Keratinocyte (primary cell): ENCODE results near the gene RAB11FIP5. TPM values are rescaled to one million over a fixed set of nuclear protein-coding genes. Genes with fewer than 3 reads are reported as not detected.

Experiments used
- DNase-seq: peaks from one replicate; pipeline ENCODE4 v3.0.0-alpha.2; 2011; ENCODE audit warnings: low read depth, missing footprints, low spot score
- FAIRE-seq: peaks from 2 replicates; lab custom pipeline; 2011; peaks lifted over from hg19 to GRCh38; lab: Jason Lieb, UNC
- H2AFZ ChIP-seq: 2 replicates; pipeline ENCODE4 v1.6.0; 2012; ENCODE audit warnings: low read length, control low read depth, inconsistent platforms; ENCODE audit not compliant: control insufficient read depth
- H3K27ac ChIP-seq: 2 replicates; pipeline ENCODE4 v1.5.1; 2011; ENCODE audit warnings: low read length; ENCODE audit not compliant: control insufficient read depth, insufficient read depth
- H3K27me3 ChIP-seq: 3 replicates; pipeline ENCODE4 v1.6.0; 2011; ENCODE audit warnings: low read length; ENCODE audit not compliant: control insufficient read depth, insufficient read depth; ENCODE audit errors: extremely low read depth
- H3K36me3 ChIP-seq, 2 experiments: 2 replicates in 1 of 2; 3 replicates in 1 of 2; pipeline ENCODE4 v1.5.1; 2011; ENCODE audit warnings: low read length in 2 of 2, mild to moderate bottlenecking in 1 of 2; ENCODE audit not compliant: control insufficient read depth in 2 of 2, insufficient read depth in 2 of 2; ENCODE audit errors: extremely low read depth in 1 of 2
- H3K4me1 ChIP-seq: 3 replicates; pipeline ENCODE4 v1.5.1; 2011; ENCODE audit warnings: low read length; ENCODE audit not compliant: control insufficient read depth, insufficient read depth; ENCODE audit errors: extremely low read depth
- H3K4me2 ChIP-seq: 3 replicates; pipeline ENCODE4 v1.6.0; 2011; ENCODE audit warnings: low read depth, low read length; ENCODE audit not compliant: control insufficient read depth, insufficient read depth; ENCODE audit errors: extremely low read depth
- H3K4me3 ChIP-seq, 3 experiments: fragments of 200-600 bp in 1 of 3; sonication (generic) in 1 of 3; 2 replicates in 2 of 3; 3 replicates in 1 of 3; pipeline ENCODE4 v1.5.1; 2011 to 2016; ENCODE audit warnings: low read length in 3 of 3, mild to moderate bottlenecking in 3 of 3, control low read depth in 2 of 3, inconsistent platforms in 1 of 3, low read depth in 1 of 3, mixed read lengths in 1 of 3, mixed run types in 1 of 3, moderate library complexity in 1 of 3; ENCODE audit not compliant: control insufficient read depth in 2 of 3, insufficient read depth in 2 of 3; ENCODE audit errors: extremely low read depth in 1 of 3
- H3K79me2 ChIP-seq: 2 replicates; pipeline ENCODE4 v1.6.0; 2012; ENCODE audit warnings: low read length; ENCODE audit not compliant: control insufficient read depth, insufficient read depth
- H3K9ac ChIP-seq: 3 replicates; pipeline ENCODE4 v1.6.0; 2011; ENCODE audit warnings: low read length; ENCODE audit not compliant: control insufficient read depth, insufficient read depth; ENCODE audit errors: extremely low read depth
- H3K9me1 ChIP-seq: 3 replicates; pipeline ENCODE4 v1.6.0; 2011; ENCODE audit warnings: low read length; ENCODE audit not compliant: control insufficient read depth, insufficient read depth; ENCODE audit errors: extremely low read depth
- H3K9me3 ChIP-seq: 2 replicates; pipeline ENCODE4 v1.5.1; 2012; ENCODE audit warnings: low read depth, low read length; ENCODE audit not compliant: control insufficient read depth
- H4K20me1 ChIP-seq: 3 replicates; pipeline ENCODE4 v1.6.0; 2011; ENCODE audit warnings: low read length; ENCODE audit not compliant: control insufficient read depth, insufficient read depth; ENCODE audit errors: extremely low read depth
- EZH2 ChIP-seq: IDR thresholded peaks from one replicate; pipeline ENCODE4 v1.6.1; 2012; ENCODE audit warnings: inconsistent platforms, mild to moderate bottlenecking, low read length, moderate library complexity
- dilution Hi-C: fragments of 300-500 bp; cut with MboI; formaldehyde crosslinking; loops from one replicate; pipeline ENCODE4 v1.7.0; 2020; ENCODE audit warnings: low sequenced_read_pairs; ENCODE audit not compliant: extremely low pct_ligation_motif_present
- polyA plus RNA-seq, 5 experiments: library from polyadenylated mRNA; depleted of rRNA in 3 of 5; stranded (reverse) in 3 of 5; stranded (forward) in 1 of 5; unstranded in 1 of 5; fragments of >200 nt; gene quantifications; 1 replicate in 1 of 5; 2 replicates in 3 of 5; 3 replicates in 1 of 5; pipeline versions ENCODE4 v1.2.1 to v1.2.3, GENCODE V29; 2011 to 2012; ENCODE audit warnings: missing spikeins in 2 of 5, low read depth in 1 of 5, low replicate concordance in 1 of 5
- TF ChIP-seq, protein P1 (sequence below), 3 experiments: IDR thresholded peaks in 1 of 3; conservative IDR thresholded peaks in 1 of 3; optimal IDR thresholded peaks in 1 of 3; 2 replicates in 2 of 3; 3 replicates in 1 of 3; pipeline versions ENCODE3 to v1.5.1; 2011; ENCODE audit warnings: low read length in 3 of 3, mild to moderate bottlenecking in 3 of 3, moderate library complexity in 2 of 3, control low read depth in 1 of 3, inconsistent platforms in 1 of 3; ENCODE audit not compliant: insufficient read depth in 2 of 3; ENCODE audit errors: extremely low read depth in 1 of 3

Gene RAB11FIP5
- polyA plus RNA-seq, 1 donor (not counting 4 experiments of a cell fraction or from before 2014, with no cell fraction given): 40.1 TPM

GRCh38 chr2:73106791-73107190 lies 6.0 kb downstream of the RAB11FIP5 start:
- H3K79me2 ChIP-seq: peaks cover 96% of the 10 kb centered on the region
- no peaks in the 10 kb centered on the region for H3K9me3 ChIP-seq
- H2AFZ ChIP-seq: no peak overlapping the region
- no peak for FAIRE-seq
- H4K20me1 ChIP-seq: peaks cover 17% of the 10 kb centered on the region
- TF ChIP-seq, protein P1, sequence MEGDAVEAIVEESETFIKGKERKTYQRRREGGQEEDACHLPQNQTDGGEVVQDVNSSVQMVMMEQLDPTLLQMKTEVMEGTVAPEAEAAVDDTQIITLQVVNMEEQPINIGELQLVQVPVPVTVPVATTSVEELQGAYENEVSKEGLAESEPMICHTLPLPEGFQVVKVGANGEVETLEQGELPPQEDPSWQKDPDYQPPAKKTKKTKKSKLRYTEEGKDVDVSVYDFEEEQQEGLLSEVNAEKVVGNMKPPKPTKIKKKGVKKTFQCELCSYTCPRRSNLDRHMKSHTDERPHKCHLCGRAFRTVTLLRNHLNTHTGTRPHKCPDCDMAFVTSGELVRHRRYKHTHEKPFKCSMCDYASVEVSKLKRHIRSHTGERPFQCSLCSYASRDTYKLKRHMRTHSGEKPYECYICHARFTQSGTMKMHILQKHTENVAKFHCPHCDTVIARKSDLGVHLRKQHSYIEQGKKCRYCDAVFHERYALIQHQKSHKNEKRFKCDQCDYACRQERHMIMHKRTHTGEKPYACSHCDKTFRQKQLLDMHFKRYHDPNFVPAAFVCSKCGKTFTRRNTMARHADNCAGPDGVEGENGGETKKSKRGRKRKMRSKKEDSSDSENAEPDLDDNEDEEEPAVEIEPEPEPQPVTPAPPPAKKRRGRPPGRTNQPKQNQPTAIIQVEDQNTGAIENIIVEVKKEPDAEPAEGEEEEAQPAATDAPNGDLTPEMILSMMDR (optimal IDR thresholded peaks at IDR 0.05 in 1 of 3, IDR thresholded peaks at IDR 0.05 in 1 of 3, conservative IDR thresholded peaks at IDR 0.05 in 1 of 3; ENCODE audit: extremely low read depth in 1 of 3, insufficient read depth in 2 of 3, low read length in 3 of 3): no peak
- TF ChIP-seq EZH2: no peak
- dilution Hi-C loops: no loop called here
- DNase-seq: no peak
- H3K4me2 ChIP-seq: no peak overlapping the region
- H3K27me3 ChIP-seq: no peaks in the 10 kb centered on the region
- H3K4me3 ChIP-seq: no peak overlapping the region
- peaks cover 8 to 9% of the 10 kb centered on the region in 2 experiments for H3K36me3 ChIP-seq
- no peak overlapping the region for H3K9ac ChIP-seq
- no peaks in the 10 kb centered on the region for H3K9me1 ChIP-seq
- H3K4me1 ChIP-seq: peaks cover 32% of the 10 kb centered on the region
- H3K27ac ChIP-seq: no peak overlapping the region

DNA sequence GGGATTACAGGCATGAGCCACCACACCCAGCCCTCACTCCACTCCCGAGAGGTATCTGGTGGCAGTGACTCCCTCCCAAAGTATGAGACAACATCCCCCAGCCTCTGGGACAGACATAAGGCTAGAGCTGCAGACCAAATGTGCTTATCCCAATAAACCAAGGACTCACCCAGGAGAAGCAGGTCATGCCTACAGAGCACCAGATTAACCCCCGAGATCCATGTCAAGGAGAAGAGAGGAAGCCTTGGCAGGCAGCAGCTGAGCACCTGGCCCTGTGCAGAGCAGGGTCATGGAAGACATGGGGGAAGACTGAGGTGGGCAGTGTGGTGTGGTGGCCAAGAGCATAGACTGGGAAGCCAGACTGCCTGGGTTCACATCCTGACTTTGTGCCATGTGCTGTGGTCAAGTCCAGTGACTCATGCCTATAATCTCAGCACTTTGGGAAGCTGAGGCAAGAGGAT lies 7.2 kb downstream of the RAB11FIP5 start:
- Histone ChIP-seq H3K79me2 (peaks cover 94% of the 10 kb centered on the region), H3K9ac (no peak overlapping the region), H3K9me3 (no peaks in the 10 kb centered on the region), H3K36me3 (peaks cover 9 to 10% of the 10 kb centered on the region in 2 experiments), H3K4me3 (no peak overlapping the region), H3K27me3 (no peaks in the 10 kb centered on the region), H4K20me1 (peaks cover 17% of the 10 kb centered on the region), H2AFZ (no peak overlapping the region), H3K27ac (no peak overlapping the region), H3K9me1 (no peaks in the 10 kb centered on the region), H3K4me2 (no peak overlapping the region), H3K4me1 (peaks cover 24% of the 10 kb centered on the region)
- no peak for DNase-seq
- no peak for FAIRE-seq
- dilution Hi-C loops: no loop called here
- TF ChIP-seq EZH2: no peak
- TF ChIP-seq, protein P1 (optimal IDR thresholded peaks at IDR 0.05 in 1 of 3, IDR thresholded peaks at IDR 0.05 in 1 of 3, conservative IDR thresholded peaks at IDR 0.05 in 1 of 3; ENCODE audit: extremely low read depth in 1 of 3, insufficient read depth in 2 of 3, low read length in 3 of 3): no peak
